H9 (cell line): ENCODE data around the gene CETN1. TPM values are rescaled to one million over a fixed set of nuclear protein-coding genes. Genes with fewer than 3 reads are reported as not detected.

Experiments used
- DNase-seq: peaks from one replicate; pipeline ENCODE4 v3.0.0-alpha.2; 2017
- H2AFZ ChIP-seq: one replicate; pipeline ENCODE4 v1.6.1; 2013; ENCODE audit warnings: mild to moderate bottlenecking, low read length, control low read depth, moderate library complexity
- H2AK5ac ChIP-seq: 2 replicates; pipeline ENCODE4 v1.6.1; 2013; ENCODE audit warnings: low read length, control low read depth, mixed read lengths; ENCODE audit not compliant: insufficient read length
- H2BK120ac ChIP-seq: one replicate; pipeline ENCODE4 v1.6.1; 2013; ENCODE audit warnings: low read depth, mild to moderate bottlenecking, low read length, control low read depth, inconsistent platforms; ENCODE audit not compliant: poor library complexity, severe bottlenecking
- H2BK12ac ChIP-seq: 2 replicates; pipeline ENCODE4 v1.6.1; 2013; ENCODE audit warnings: low read length, control low read depth, mixed read lengths, low read depth; ENCODE audit not compliant: insufficient read length
- H2BK15ac ChIP-seq: 2 replicates; pipeline ENCODE4 v1.6.1; 2013; ENCODE audit warnings: low read depth, low read length, control low read depth
- H2BK20ac ChIP-seq: one replicate; pipeline ENCODE4 v1.6.1; 2013; ENCODE audit warnings: low read depth, mild to moderate bottlenecking, low read length, control low read depth, inconsistent platforms; ENCODE audit not compliant: poor library complexity, severe bottlenecking
- H2BK5ac ChIP-seq: 2 replicates; pipeline ENCODE4 v1.6.1; 2013; ENCODE audit warnings: low read length, control low read depth, mixed read lengths; ENCODE audit not compliant: insufficient read length
- H3K14ac ChIP-seq: 2 replicates; pipeline ENCODE4 v1.6.1; 2013; ENCODE audit warnings: low read length, control low read depth; ENCODE audit not compliant: insufficient read depth
- H3K18ac ChIP-seq: 2 replicates; pipeline ENCODE4 v1.6.1; 2013; ENCODE audit warnings: low read depth, mild to moderate bottlenecking, mixed read lengths, low read length, control low read depth; ENCODE audit not compliant: insufficient read length
- H3K23ac ChIP-seq: 2 replicates; pipeline ENCODE4 v1.6.1; 2013; ENCODE audit warnings: low read length, control low read depth, mixed read lengths, low read depth; ENCODE audit not compliant: insufficient read length
- H3K23me2 ChIP-seq: 2 replicates; pipeline ENCODE4 v1.6.1; 2013; ENCODE audit warnings: low read depth, mild to moderate bottlenecking, mixed read lengths, low read length, control low read depth; ENCODE audit not compliant: insufficient read length, poor library complexity, severe bottlenecking
- H3K27ac ChIP-seq: 2 replicates; pipeline ENCODE4 v1.5.1; 2013; ENCODE audit warnings: low read length, control low read depth, mixed read lengths, low read depth; ENCODE audit not compliant: insufficient read length
- H3K27me3 ChIP-seq: 2 replicates; pipeline ENCODE4 v1.6.1; 2013; ENCODE audit warnings: low read length, control low read depth, inconsistent platforms; ENCODE audit not compliant: insufficient read depth
- H3K4ac ChIP-seq: 2 replicates; pipeline ENCODE4 v1.6.1; 2013; ENCODE audit warnings: low read depth, mild to moderate bottlenecking, control low read depth, inconsistent platforms, low read length, moderate library complexity
- H3K4me1 ChIP-seq: 2 replicates; pipeline ENCODE4 v1.6.1; 2013; ENCODE audit warnings: low read length, control low read depth, inconsistent platforms; ENCODE audit not compliant: insufficient read depth
- H3K4me2 ChIP-seq: 2 replicates; pipeline ENCODE4 v1.6.1; 2013; ENCODE audit warnings: low read length, control low read depth, mixed read lengths; ENCODE audit not compliant: insufficient read length, insufficient read depth
- H3K56ac ChIP-seq: 2 replicates; pipeline ENCODE4 v1.6.1; 2013; ENCODE audit warnings: low read depth, mild to moderate bottlenecking, mixed read lengths, low read length, control low read depth; ENCODE audit not compliant: insufficient read length
- H3K79me1 ChIP-seq: 2 replicates; pipeline ENCODE4 v1.6.1; 2013; ENCODE audit warnings: low read depth, mild to moderate bottlenecking, moderate library complexity, low read length, control low read depth, inconsistent platforms; ENCODE audit not compliant: insufficient read depth, poor library complexity, severe bottlenecking
- H3K79me2 ChIP-seq: 2 replicates; pipeline ENCODE4 v1.6.1; 2013; ENCODE audit warnings: low read length, control low read depth, inconsistent platforms; ENCODE audit not compliant: insufficient read depth
- H3K9ac ChIP-seq: 2 replicates; pipeline ENCODE4 v1.6.1; 2013; ENCODE audit warnings: low read length, control low read depth, mixed read lengths; ENCODE audit not compliant: insufficient read length; ENCODE audit errors: extremely low read depth
- H3K9me3 ChIP-seq: one replicate; pipeline ENCODE4 v1.6.1; 2013; ENCODE audit warnings: low read depth, low read length, inconsistent platforms; ENCODE audit not compliant: control insufficient read depth
- H3T11ph ChIP-seq: one replicate; pipeline ENCODE4 v1.6.1; 2013; ENCODE audit warnings: mild to moderate bottlenecking, low read length, control low read depth, inconsistent platforms
- H4K20me1 ChIP-seq: one replicate; pipeline ENCODE4 v1.6.1; 2013; ENCODE audit not compliant: control insufficient read depth, insufficient read length, insufficient read depth
- H4K5ac ChIP-seq: 2 replicates; pipeline ENCODE4 v1.6.1; 2013; ENCODE audit warnings: low read depth, mild to moderate bottlenecking, mixed read lengths, low read length, control low read depth; ENCODE audit not compliant: insufficient read length
- H4K8ac ChIP-seq: replicated peaks from 2 replicates; pipeline ENCODE4 v1.6.1; 2013; ENCODE audit warnings: low read length, control low read depth, mixed read lengths, low read depth; ENCODE audit not compliant: insufficient read length
- H4K91ac ChIP-seq: 2 replicates; pipeline ENCODE4 v1.6.1; 2013; ENCODE audit warnings: low read depth, mild to moderate bottlenecking, moderate library complexity, mixed read lengths, low read length, control low read depth; ENCODE audit not compliant: insufficient read length
- H3K27ac Mint-ChIP-seq, 3 experiments: 2 replicates in 2 of 3; 3 replicates in 1 of 3; pipeline ENCODE4 v1.8.0; 2020 to 2021; ENCODE audit warnings: mixed read lengths in 3 of 3, mild to moderate bottlenecking in 1 of 3, moderate library complexity in 1 of 3
- H3K27me3 Mint-ChIP-seq: 2 replicates; pipeline ENCODE4 v1.8.0; 2021; ENCODE audit warnings: low read depth, mild to moderate bottlenecking, moderate library complexity, mixed read lengths
- H3K36me3 Mint-ChIP-seq, 3 experiments: 2 replicates in 2 of 3; 3 replicates in 1 of 3; pipeline ENCODE4 v1.8.0; 2020 to 2021; ENCODE audit warnings: low read depth in 3 of 3, mixed read lengths in 3 of 3; ENCODE audit not compliant: insufficient read depth in 1 of 3
- H3K4me1 Mint-ChIP-seq, 2 experiments: 2 replicates each; pipeline ENCODE4 v1.8.0; 2020; ENCODE audit warnings: mixed read lengths in 2 of 2
- H3K4me3 Mint-ChIP-seq, 2 experiments: 2 replicates in 1 of 2; 3 replicates in 1 of 2; pipeline ENCODE4 v1.8.0; 2020 to 2021; ENCODE audit warnings: mild to moderate bottlenecking in 2 of 2, mixed read lengths in 2 of 2, moderate library complexity in 1 of 2
- H3K9me3 Mint-ChIP-seq, 2 experiments: 2 replicates in 1 of 2; 3 replicates in 1 of 2; pipeline ENCODE4 v1.8.0; 2020; ENCODE audit warnings: mild to moderate bottlenecking in 2 of 2, mixed read lengths in 2 of 2, moderate library complexity in 1 of 2
- WGBS: extraction: QIAGEN DNeasy Blood & Tissue Kit; methylation state at CpG from one replicate; pipeline ENCODE4 v1.1.7; 2013; ENCODE audit warnings: missing lambda C conversion rate, low lambda C conversion rate, mixed read lengths; ENCODE audit not compliant: insufficient read length; ENCODE audit errors: extremely low coverage; 5-methylcytosine and 5-hydroxymethylcytosine counted together
- total RNA-seq: library from RNA; stranded (reverse); gene quantifications from 2 replicates; pipeline ENCODE4 v1.2.1, GENCODE V29; 2021
- TF ChIP-seq, protein P1 (sequence below): fragments of 200-600 bp; sonication (generic); conservative IDR thresholded peaks from 3 replicates; pipeline ENCODE4 v1.8.0; 2021; ENCODE audit warnings: antibody characterized with exemption, mild to moderate bottlenecking

CETN1 gene
- total RNA-seq, 1 experiment from 2014 or later = not detected

DNA sequence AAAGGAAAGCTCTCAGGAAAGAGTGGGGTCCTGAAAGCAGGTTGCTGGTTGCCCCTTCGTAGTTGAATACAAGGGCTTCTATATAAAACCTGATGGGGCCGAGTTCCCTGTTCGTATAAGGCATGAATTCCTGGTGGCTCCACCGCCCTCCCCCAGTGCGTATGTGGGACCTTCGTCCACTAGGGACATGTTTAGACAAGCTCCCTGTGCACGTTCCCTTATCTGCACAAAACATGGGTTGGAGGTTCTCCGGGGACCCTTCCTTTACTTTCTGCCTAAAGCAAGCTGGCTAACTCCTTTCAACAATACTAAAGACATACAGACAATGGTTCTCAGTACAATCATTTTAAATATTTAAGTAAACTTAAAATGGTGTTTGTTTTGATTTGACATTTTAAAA is 24.6 kb downstream of the CETN1 start:
- no peak overlapping the region for H4K91ac ChIP-seq
- no peaks in the 10 kb centered on the region for H3K4me1 ChIP-seq
- H2BK5ac ChIP-seq = no peak overlapping the region
- H3K9me3 Mint-ChIP-seq = no peaks in the 10 kb centered on the region
- H3K14ac ChIP-seq = no peak overlapping the region
- H3K23me2 ChIP-seq = no peaks in the 10 kb centered on the region
- H2AK5ac ChIP-seq = no peak overlapping the region
- DNase-seq = no peak
- no peak overlapping the region for H2BK12ac ChIP-seq
- H3K4me3 Mint-ChIP-seq = no peak overlapping the region
- no peak overlapping the region for H2BK120ac ChIP-seq
- no peak overlapping the region for H4K5ac ChIP-seq
- WGBS = no CpG with 5 or more reads among the region's 8 CpGs
- no peak overlapping the region for H3K18ac ChIP-seq
- no peak overlapping the region for H3K27ac Mint-ChIP-seq
- H3K27ac ChIP-seq = no peak overlapping the region
- no peak overlapping the region for H3K56ac ChIP-seq
- H3K4me2 ChIP-seq = no peak overlapping the region
- H3K4me1 Mint-ChIP-seq = peaks cover 2 to 3% of the 10 kb centered on the region in 2 experiments; a peak in 2 of 4 replicates
- H4K20me1 ChIP-seq = no peaks in the 10 kb centered on the region
- no peak overlapping the region for H3T11ph ChIP-seq
- no peaks in the 10 kb centered on the region for H3K36me3 Mint-ChIP-seq
- no peak overlapping the region for H2BK20ac ChIP-seq
- H3K4ac ChIP-seq = no peak overlapping the region
- no peaks in the 10 kb centered on the region for H3K27me3 ChIP-seq
- no peak overlapping the region for H3K9ac ChIP-seq
- H3K79me2 ChIP-seq = no peaks in the 10 kb centered on the region
- no peak overlapping the region for H2BK15ac ChIP-seq
- no peaks in the 10 kb centered on the region for H3K79me1 ChIP-seq
- no peak overlapping the region for H4K8ac ChIP-seq
- TF ChIP-seq, protein P1, sequence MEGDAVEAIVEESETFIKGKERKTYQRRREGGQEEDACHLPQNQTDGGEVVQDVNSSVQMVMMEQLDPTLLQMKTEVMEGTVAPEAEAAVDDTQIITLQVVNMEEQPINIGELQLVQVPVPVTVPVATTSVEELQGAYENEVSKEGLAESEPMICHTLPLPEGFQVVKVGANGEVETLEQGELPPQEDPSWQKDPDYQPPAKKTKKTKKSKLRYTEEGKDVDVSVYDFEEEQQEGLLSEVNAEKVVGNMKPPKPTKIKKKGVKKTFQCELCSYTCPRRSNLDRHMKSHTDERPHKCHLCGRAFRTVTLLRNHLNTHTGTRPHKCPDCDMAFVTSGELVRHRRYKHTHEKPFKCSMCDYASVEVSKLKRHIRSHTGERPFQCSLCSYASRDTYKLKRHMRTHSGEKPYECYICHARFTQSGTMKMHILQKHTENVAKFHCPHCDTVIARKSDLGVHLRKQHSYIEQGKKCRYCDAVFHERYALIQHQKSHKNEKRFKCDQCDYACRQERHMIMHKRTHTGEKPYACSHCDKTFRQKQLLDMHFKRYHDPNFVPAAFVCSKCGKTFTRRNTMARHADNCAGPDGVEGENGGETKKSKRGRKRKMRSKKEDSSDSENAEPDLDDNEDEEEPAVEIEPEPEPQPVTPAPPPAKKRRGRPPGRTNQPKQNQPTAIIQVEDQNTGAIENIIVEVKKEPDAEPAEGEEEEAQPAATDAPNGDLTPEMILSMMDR = no peak
- no peak overlapping the region for H3K23ac ChIP-seq
- no peak overlapping the region for H2AFZ ChIP-seq
- H3K9me3 ChIP-seq = no peaks in the 10 kb centered on the region
- H3K27me3 Mint-ChIP-seq = peaks cover 3% of the 10 kb centered on the region
